GM23338 (cell line): ENCODE results near the gene GAL3ST1. TPM values are rescaled to one million over a fixed set of nuclear protein-coding genes. Genes with fewer than 3 reads are reported as not detected.

ENCODE experiments used
- ATAC-seq: fragments of 200-7000 bp; cut with Tn5 transposase; 3 replicates; pipeline ENCODE4 v1.9.1; 2020
- DNase-seq: peaks from one replicate; pipeline ENCODE4 v3.0.0-alpha.2; 2015; ENCODE audit warnings: low spot score
- H2AFZ ChIP-seq: fragments of 200-600 bp; sonication (generic); 2 replicates; pipeline ENCODE4 v1.8.0; 2016; ENCODE audit warnings: antibody characterized with exemption, mild to moderate bottlenecking, moderate library complexity
- H3F3A ChIP-seq: fragments of 200-600 bp; sonication (generic); replicated peaks from 2 replicates; pipeline ENCODE4 v1.8.0; 2017; ENCODE audit warnings: antibody characterized with exemption, mixed run types, low read depth
- H3K27ac ChIP-seq: fragments of 200-600 bp; sonication (generic); 2 replicates; pipeline ENCODE4 v1.6.1; 2016; ENCODE audit warnings: low read depth
- H3K27me3 ChIP-seq: fragments of 200-600 bp; sonication (generic); 2 replicates; pipeline ENCODE4 v1.8.0; 2016; ENCODE audit warnings: mild to moderate bottlenecking, mixed run types, moderate library complexity; ENCODE audit not compliant: insufficient read depth
- H3K36me3 ChIP-seq: fragments of 200-600 bp; sonication (generic); 2 replicates; pipeline ENCODE4 v1.8.0; 2016; ENCODE audit warnings: mild to moderate bottlenecking; ENCODE audit not compliant: insufficient read depth
- H3K4me1 ChIP-seq: fragments of 200-600 bp; sonication (generic); 2 replicates; pipeline ENCODE4 v1.8.0; 2016; ENCODE audit warnings: mild to moderate bottlenecking, moderate library complexity; ENCODE audit not compliant: insufficient read depth
- H3K4me2 ChIP-seq: fragments of 200-600 bp; sonication (generic); 2 replicates; pipeline ENCODE4 v1.7.1; 2017; ENCODE audit warnings: mixed run types
- H3K4me3 ChIP-seq: fragments of 200-600 bp; sonication (generic); 2 replicates; pipeline ENCODE4 v1.6.1; 2016; ENCODE audit warnings: mixed run types
- H3K79me2 ChIP-seq: fragments of 200-600 bp; sonication (generic); replicated peaks from 2 replicates; pipeline ENCODE4 v1.8.0; 2017; ENCODE audit warnings: mild to moderate bottlenecking; ENCODE audit not compliant: insufficient read depth
- H3K9me2 ChIP-seq: fragments of 200-600 bp; sonication (generic); 2 replicates; pipeline ENCODE4 v1.8.0; 2017; ENCODE audit not compliant: insufficient read depth
- H4K20me1 ChIP-seq: fragments of 200-600 bp; sonication (generic); replicated peaks from 2 replicates; pipeline ENCODE4 v1.8.0; 2017; ENCODE audit warnings: mild to moderate bottlenecking; ENCODE audit not compliant: insufficient read depth
- H3K27ac Mint-ChIP-seq: 2 replicates; pipeline ENCODE4 v1.8.0; 2020; ENCODE audit warnings: inconsistent platforms, mild to moderate bottlenecking, moderate library complexity, mixed read lengths
- H3K27me3 Mint-ChIP-seq: 3 replicates; pipeline ENCODE4 v1.8.0; 2022; ENCODE audit warnings: low read depth, mild to moderate bottlenecking, moderate library complexity, mixed read lengths, inconsistent platforms; ENCODE audit not compliant: insufficient read depth, poor library complexity
- H3K36me3 Mint-ChIP-seq: 3 replicates; pipeline ENCODE4 v1.8.0; 2021; ENCODE audit warnings: low read depth, mild to moderate bottlenecking, inconsistent platforms, moderate library complexity, mixed read lengths
- H3K4me1 Mint-ChIP-seq: 3 replicates; pipeline ENCODE4 v1.8.0; 2020; ENCODE audit warnings: mild to moderate bottlenecking, inconsistent platforms, mixed read lengths
- H3K4me3 Mint-ChIP-seq: 3 replicates; pipeline ENCODE4 v1.8.0; 2021; ENCODE audit warnings: moderate library complexity, mild to moderate bottlenecking, inconsistent platforms, mixed read lengths
- H3K9me3 Mint-ChIP-seq: 3 replicates; pipeline ENCODE4 v1.8.0; 2020; ENCODE audit warnings: moderate library complexity, mild to moderate bottlenecking, inconsistent platforms, mixed read lengths
- CREB1 ChIP-seq: fragments of 250-450 bp; sonication (Bioruptor Pico); IDR thresholded peaks from 2 replicates; pipeline ENCODE4 v1.5.0; 2020; ENCODE audit warnings: low read depth, mild to moderate bottlenecking, moderate library complexity
- EZH2 ChIP-seq: fragments of 200-600 bp; sonication (generic); IDR thresholded peaks from one replicate; pipeline ENCODE4 v1.8.0; 2017; ENCODE audit warnings: antibody characterized with exemption, mild to moderate bottlenecking, low read depth; ENCODE audit not compliant: unreplicated experiment
- EZH2phosphoT487 ChIP-seq: fragments of 200-600 bp; sonication (generic); IDR thresholded peaks from one replicate; pipeline ENCODE4 v1.8.1; 2018; ENCODE audit warnings: antibody characterized with exemption; ENCODE audit not compliant: unreplicated experiment
- JUNB ChIP-seq: IDR thresholded peaks from one replicate; pipeline ENCODE4 v1.6.1; 2016; ENCODE audit warnings: antibody characterized with exemption; ENCODE audit not compliant: unreplicated experiment
- NANOG ChIP-seq: IDR thresholded peaks from 2 replicates; pipeline ENCODE4 v1.6.1; 2016; ENCODE audit warnings: antibody characterized with exemption, borderline replicate concordance
- POLR2AphosphoS5 ChIP-seq: IDR thresholded peaks from 2 replicates; pipeline ENCODE4 v1.6.1; 2016; ENCODE audit warnings: antibody characterized with exemption, low read depth
- REST ChIP-seq: IDR thresholded peaks from one replicate; pipeline ENCODE4 v1.6.1; 2018; ENCODE audit warnings: antibody characterized with exemption; ENCODE audit not compliant: unreplicated experiment
- STAT1 ChIP-seq: IDR thresholded peaks from one replicate; pipeline ENCODE4 v1.6.1; 2016; ENCODE audit warnings: antibody characterized with exemption; ENCODE audit not compliant: unreplicated experiment
- ZNF114 ChIP-seq: fragments of 250-450 bp; sonication (Bioruptor Pico); IDR thresholded peaks from 2 replicates; pipeline ENCODE4 v1.5.0; 2020; ENCODE audit warnings: mild to moderate bottlenecking, moderate library complexity
- ZNF331 ChIP-seq: fragments of 250-450 bp; sonication (Bioruptor Pico); IDR thresholded peaks from 2 replicates; pipeline ENCODE4 v1.5.0; 2020; ENCODE audit warnings: low read depth, mild to moderate bottlenecking, moderate library complexity
- polyA plus RNA-seq: library from polyadenylated mRNA; unstranded; fragments of >200 nt; fragmentation: Nextera tagmentation; extraction: Ambion mirVana; gene quantifications from 2 replicates; pipeline ENCODE4 v1.2.1, GENCODE V29; 2016
- total RNA-seq: library from RNA; depleted of rRNA; stranded (reverse); fragments of >200 nt; shearing (Covaris generic); gene quantifications from 2 replicates; pipeline ENCODE4 v1.2.3, GENCODE V29; 2014
- TF ChIP-seq, protein P1 (sequence below): IDR thresholded peaks from 2 replicates; pipeline ENCODE4 v1.6.1; 2016; ENCODE audit warnings: antibody characterized with exemption
- TF ChIP-seq, protein P2 (sequence below), 2 experiments: fragments of 200-600 bp in 1 of 2; sonication (generic) in 1 of 2; conservative IDR thresholded peaks; 2 replicates each; pipeline versions ENCODE4 v1.5.1 to v1.6.1; 2016 to 2017; ENCODE audit warnings: antibody characterized with exemption in 2 of 2, low read depth in 2 of 2, mild to moderate bottlenecking in 2 of 2, moderate library complexity in 1 of 2

Gene GAL3ST1
- total and polyA plus RNA-seq, 2 experiments from 2014 or later: 8.2 to 13.3 TPM

GRCh38 chr22:30564045-30564760 lies 10.3 kb downstream of the GAL3ST1 start (continued):
- TF ChIP-seq REST: no peak
- TF ChIP-seq ZNF331: no peak
- TF ChIP-seq STAT1: no peak
- TF ChIP-seq EZH2phosphoT487: no peak
- TF ChIP-seq, protein P1, sequence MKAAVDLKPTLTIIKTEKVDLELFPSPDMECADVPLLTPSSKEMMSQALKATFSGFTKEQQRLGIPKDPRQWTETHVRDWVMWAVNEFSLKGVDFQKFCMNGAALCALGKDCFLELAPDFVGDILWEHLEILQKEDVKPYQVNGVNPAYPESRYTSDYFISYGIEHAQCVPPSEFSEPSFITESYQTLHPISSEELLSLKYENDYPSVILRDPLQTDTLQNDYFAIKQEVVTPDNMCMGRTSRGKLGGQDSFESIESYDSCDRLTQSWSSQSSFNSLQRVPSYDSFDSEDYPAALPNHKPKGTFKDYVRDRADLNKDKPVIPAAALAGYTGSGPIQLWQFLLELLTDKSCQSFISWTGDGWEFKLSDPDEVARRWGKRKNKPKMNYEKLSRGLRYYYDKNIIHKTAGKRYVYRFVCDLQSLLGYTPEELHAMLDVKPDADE: no peak
- TF ChIP-seq, protein P2, sequence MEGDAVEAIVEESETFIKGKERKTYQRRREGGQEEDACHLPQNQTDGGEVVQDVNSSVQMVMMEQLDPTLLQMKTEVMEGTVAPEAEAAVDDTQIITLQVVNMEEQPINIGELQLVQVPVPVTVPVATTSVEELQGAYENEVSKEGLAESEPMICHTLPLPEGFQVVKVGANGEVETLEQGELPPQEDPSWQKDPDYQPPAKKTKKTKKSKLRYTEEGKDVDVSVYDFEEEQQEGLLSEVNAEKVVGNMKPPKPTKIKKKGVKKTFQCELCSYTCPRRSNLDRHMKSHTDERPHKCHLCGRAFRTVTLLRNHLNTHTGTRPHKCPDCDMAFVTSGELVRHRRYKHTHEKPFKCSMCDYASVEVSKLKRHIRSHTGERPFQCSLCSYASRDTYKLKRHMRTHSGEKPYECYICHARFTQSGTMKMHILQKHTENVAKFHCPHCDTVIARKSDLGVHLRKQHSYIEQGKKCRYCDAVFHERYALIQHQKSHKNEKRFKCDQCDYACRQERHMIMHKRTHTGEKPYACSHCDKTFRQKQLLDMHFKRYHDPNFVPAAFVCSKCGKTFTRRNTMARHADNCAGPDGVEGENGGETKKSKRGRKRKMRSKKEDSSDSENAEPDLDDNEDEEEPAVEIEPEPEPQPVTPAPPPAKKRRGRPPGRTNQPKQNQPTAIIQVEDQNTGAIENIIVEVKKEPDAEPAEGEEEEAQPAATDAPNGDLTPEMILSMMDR (conservative IDR thresholded peaks at IDR 0.05; ENCODE audit: low read depth in 2 of 2): no peak
- TF ChIP-seq CREB1 (CRISPR knock-in tag): no peak
- no peak for TF ChIP-seq ZNF114 (CRISPR knock-in tag)
- no peak for TF ChIP-seq EZH2

- H2AFZ ChIP-seq: no peak overlapping the region
- H3K4me1 Mint-ChIP-seq: peaks cover 36% of the 10 kb centered on the region
These were observed 12.1 kb downstream of the GAL3ST1 start for GRCh38 chr22:30562366-30562765.

More at GRCh38 chr22:30562366-30562765, 12.1 kb downstream of the GAL3ST1 start:
- Mint-ChIP-seq H3K36me3 (no peaks in the 10 kb centered on the region), H3K4me3 (no peak overlapping the region), H3K27me3 (peaks cover 6% of the 10 kb centered on the region), H3K9me3 (no peaks in the 10 kb centered on the region), H3K27ac (no peak overlapping the region)
- no peaks in the 10 kb centered on the region for H4K20me1 ChIP-seq
- H3K27me3 ChIP-seq: no peaks in the 10 kb centered on the region
- H3F3A ChIP-seq: no peaks in the 10 kb centered on the region
- DNase-seq (no peak), ATAC-seq (no peak)
- H3K4me1 ChIP-seq: peaks cover 28% of the 10 kb centered on the region
- H3K4me2 ChIP-seq: no peak overlapping the region
- H3K9me2 ChIP-seq: no peaks in the 10 kb centered on the region
- H3K4me3 ChIP-seq: no peak overlapping the region
- no peaks in the 10 kb centered on the region for H3K79me2 ChIP-seq
- no peak overlapping the region for H3K27ac ChIP-seq
- H3K36me3 ChIP-seq: no peaks in the 10 kb centered on the region
- TF ChIP-seq, protein P1: no peak
- TF ChIP-seq, protein P2 (conservative IDR thresholded peaks at IDR 0.05; ENCODE audit: low read depth in 2 of 2): no peak
- TF ChIP-seq REST: no peak
- no peak for TF ChIP-seq EZH2phosphoT487
- no peak for TF ChIP-seq ZNF114 (CRISPR knock-in tag)
- TF ChIP-seq NANOG: no peak
- no peak for TF ChIP-seq STAT1
- no peak for TF ChIP-seq EZH2
- TF ChIP-seq ZNF331: no peak
- TF ChIP-seq POLR2AphosphoS5: no peak
- TF ChIP-seq CREB1 (CRISPR knock-in tag): no peak
- no peak for TF ChIP-seq JUNB
